PFSK-1 (cell line): Measurements from ENCODE around the gene AUTS2.

ENCODE experiments used
- FOXP2 ChIP-seq: optimal IDR thresholded peaks from 2 replicates; pipeline ENCODE3; 2011; ENCODE audit warnings: borderline replicate concordance, control low read depth, inconsistent platforms; ENCODE audit not compliant: insufficient read depth; ENCODE audit errors: extremely low read length, extremely low read depth
- POLR2AphosphoS5 ChIP-seq: IDR thresholded peaks from 2 replicates; pipeline ENCODE4 v1.6.1; 2012; ENCODE audit warnings: low read depth, mild to moderate bottlenecking, control low read depth, low read length, moderate library complexity
- SIN3A ChIP-seq: IDR thresholded peaks from 2 replicates; pipeline ENCODE4 v1.6.1; 2012; ENCODE audit warnings: mild to moderate bottlenecking, low read length, moderate library complexity, borderline replicate concordance; ENCODE audit not compliant: insufficient read depth
- TAF1 ChIP-seq: IDR thresholded peaks from 2 replicates; pipeline ENCODE4 v1.6.1; 2012; ENCODE audit warnings: low read length, control low read depth, borderline replicate concordance; ENCODE audit not compliant: insufficient read depth
- TF ChIP-seq, protein P1 (sequence below), 2 experiments: IDR thresholded peaks; 2 replicates each; pipeline versions ENCODE4 v1.6.1 to v1.8.0; 2011 to 2012; ENCODE audit warnings: low read depth in 2 of 2, low read length in 2 of 2, control low read depth in 1 of 2, inconsistent platforms in 1 of 2, mild to moderate bottlenecking in 1 of 2, moderate library complexity in 1 of 2; ENCODE audit not compliant: insufficient read depth in 1 of 2

DNA sequence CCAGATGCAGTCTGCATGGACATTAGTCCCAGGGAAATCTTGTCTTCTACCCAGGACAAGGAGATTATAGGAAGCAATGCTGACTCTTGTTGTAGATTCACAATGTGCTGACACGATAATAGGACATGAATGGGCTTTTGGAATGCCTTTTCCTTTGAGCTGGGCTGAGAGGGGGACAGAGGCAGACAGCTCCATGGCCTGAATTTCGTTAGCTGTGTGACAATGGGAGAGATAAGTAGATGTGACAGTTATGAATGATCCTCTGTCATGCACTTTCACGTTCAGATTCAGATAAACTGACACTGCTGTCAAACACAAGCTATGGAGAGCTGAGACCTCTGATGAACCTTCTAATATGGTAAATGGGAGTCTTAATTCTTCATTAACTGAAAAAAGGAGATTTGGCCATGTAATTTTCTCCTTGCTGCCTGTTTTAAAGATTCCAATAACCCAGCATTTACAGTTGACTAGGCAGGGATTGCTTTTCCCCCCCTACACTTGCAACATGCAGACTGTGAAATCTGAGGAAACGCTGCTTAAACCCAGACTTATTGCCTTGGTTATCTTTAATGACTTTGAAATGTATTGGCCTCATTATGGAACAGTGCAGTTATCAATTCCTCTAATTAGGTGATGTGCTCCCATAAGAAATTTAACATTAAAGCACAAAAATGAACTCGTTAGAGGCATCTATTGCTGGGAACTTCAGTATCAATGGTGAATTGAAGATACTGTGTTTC lies 669.3 kb downstream of the AUTS2 start:
- TF ChIP-seq POLR2AphosphoS5 = no peak
- TF ChIP-seq TAF1 = no peak
- TF ChIP-seq SIN3A = no peak
- TF ChIP-seq, protein P1, sequence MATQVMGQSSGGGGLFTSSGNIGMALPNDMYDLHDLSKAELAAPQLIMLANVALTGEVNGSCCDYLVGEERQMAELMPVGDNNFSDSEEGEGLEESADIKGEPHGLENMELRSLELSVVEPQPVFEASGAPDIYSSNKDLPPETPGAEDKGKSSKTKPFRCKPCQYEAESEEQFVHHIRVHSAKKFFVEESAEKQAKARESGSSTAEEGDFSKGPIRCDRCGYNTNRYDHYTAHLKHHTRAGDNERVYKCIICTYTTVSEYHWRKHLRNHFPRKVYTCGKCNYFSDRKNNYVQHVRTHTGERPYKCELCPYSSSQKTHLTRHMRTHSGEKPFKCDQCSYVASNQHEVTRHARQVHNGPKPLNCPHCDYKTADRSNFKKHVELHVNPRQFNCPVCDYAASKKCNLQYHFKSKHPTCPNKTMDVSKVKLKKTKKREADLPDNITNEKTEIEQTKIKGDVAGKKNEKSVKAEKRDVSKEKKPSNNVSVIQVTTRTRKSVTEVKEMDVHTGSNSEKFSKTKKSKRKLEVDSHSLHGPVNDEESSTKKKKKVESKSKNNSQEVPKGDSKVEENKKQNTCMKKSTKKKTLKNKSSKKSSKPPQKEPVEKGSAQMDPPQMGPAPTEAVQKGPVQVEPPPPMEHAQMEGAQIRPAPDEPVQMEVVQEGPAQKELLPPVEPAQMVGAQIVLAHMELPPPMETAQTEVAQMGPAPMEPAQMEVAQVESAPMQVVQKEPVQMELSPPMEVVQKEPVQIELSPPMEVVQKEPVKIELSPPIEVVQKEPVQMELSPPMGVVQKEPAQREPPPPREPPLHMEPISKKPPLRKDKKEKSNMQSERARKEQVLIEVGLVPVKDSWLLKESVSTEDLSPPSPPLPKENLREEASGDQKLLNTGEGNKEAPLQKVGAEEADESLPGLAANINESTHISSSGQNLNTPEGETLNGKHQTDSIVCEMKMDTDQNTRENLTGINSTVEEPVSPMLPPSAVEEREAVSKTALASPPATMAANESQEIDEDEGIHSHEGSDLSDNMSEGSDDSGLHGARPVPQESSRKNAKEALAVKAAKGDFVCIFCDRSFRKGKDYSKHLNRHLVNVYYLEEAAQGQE (IDR thresholded peaks at IDR 0.05; ENCODE audit: insufficient read depth in 1 of 2, low read depth in 2 of 2, low read length in 2 of 2) = no peak
- TF ChIP-seq FOXP2 = no peak
